Hematopoietic multipotent progenitor cell treated with erythropoietin and hydrocortisone succinate and interleukin-3 and kit ligand, for 8 days (in vitro differentiated cells): ENCODE results near the gene SEPTIN12.
"Not testable (repeated sequence)": the region's sequence is repeated elsewhere in the genome, so short reads cannot be mapped to it uniquely, and the experiment has no call there.

Source experiments
- DNase-seq: peaks from one replicate; pipeline ENCODE4 v3.0.0-alpha.2; 2015

Gene SEPTIN12

DNA sequence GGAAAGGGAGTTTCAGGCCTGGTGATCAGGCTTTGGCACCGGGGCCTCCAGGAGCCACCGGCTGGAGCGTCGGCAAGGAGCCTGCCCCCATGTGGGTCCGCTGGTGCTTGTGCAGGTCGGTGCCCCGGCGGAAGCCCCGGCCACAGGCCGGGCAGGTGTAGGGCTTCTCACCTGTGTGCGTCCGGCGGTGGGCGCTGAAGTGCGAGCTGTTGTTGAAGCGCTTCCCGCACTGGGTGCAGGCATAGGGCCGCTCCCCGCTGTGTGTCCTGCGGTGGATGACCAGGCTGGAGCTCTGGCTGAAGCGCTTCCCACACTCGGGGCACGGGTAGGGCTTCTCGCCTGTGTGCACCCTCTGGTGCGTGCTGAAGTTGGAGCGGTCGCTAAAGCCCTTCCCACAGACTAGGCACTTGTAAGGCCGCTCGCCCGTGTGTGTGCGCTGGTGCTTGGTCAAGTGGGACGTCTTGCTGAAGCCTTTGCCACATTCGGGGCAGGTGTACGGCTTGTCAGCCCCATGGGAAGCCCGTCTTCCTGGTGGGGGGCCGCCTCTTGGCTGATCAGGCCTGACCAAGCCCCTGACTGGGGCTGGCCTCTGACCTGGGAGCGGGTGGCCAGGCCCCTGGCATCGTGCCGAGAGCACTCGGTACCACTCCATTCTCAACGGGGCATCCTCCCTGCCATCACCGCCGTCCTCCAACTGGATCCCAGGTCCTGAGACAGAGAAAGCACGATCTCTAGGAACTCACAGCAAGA is 35.6 kb downstream of the SEPTIN12 start:
- DNase-seq: no peak

DNA sequence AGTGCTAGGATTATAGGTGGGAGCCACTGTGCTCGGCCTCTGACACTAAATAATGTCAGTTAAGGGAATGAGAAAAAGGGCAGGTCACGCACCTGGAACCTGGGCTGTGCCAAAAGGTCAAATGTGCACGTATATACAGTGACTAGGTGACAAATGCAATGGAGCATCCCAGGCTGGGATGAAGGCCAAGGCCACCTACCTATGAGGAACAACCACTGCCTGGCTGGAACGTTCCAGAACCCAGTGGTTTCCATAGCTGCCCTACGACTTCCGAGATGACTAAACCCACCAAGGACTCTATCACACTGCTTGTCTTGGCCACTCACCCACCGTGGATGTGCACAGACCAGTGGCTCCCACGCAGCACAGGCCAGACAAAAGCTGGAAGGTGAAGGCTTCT is 37.2 kb downstream of the SEPTIN12 start:
- DNase-seq: no peak

DNA sequence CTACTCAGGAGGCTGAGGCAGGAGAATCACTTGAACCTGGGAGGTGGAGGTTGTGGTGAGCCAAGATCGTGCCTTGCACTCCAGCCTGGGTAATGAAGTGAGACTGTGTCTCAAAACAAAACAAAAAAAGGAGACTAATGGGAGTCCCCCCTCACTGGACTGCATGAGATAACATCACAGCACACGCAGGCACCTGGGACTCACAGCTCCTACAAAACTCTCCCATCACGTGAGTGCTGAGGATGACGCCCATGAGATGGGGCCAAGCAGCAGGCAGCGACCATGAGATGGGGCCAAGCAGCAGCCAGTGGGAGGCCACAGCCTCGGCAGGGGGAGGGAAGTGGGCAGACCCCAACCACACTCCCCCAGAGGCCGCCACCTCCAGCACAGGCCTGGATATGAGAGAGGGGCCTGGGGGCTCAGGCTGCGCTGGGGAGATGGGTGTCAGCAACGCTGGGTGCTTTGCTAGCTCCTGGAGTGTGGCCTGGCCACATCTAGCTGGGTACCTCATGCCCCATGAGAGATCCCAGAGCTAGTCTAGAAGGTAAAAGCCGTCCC is 38.4 kb downstream of the SEPTIN12 start:
- DNase-seq: no peak

DNA sequence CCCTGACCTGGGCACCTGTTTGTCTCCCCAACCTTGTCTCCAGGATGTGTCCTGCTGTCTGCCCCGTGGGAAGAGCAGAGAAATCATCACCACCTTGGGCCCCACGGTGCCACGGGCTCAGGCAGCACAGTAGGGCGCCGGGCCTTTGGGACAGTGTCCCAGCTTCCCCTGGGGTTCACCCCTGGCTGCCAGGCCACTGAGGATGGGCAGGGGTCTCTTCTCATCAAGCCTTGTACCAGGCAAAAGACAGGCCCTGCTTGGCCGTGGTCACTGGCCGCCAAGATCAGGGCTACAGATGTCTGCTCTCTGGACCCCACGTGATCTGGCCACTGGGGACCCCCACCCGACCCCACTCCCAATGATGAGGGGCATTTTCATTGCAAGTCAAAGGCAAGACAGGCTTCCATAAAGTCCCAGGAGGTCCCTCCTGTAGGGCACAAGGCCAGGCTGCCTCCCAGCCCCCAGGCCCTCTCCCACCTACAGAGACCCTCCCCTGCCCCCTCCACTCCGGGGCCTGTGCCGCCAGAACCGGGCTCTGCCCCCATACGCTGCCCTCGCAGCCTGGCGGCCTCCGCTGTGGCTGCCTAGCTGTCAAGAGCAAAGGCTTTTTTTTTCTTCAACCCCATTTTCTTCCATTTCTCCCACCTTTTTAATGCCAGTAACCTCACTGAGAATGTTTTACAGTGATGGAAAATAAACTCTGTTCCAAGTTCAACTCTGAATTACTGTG is 39.3 kb downstream of the SEPTIN12 start:
- DNase-seq: no peak

DNA sequence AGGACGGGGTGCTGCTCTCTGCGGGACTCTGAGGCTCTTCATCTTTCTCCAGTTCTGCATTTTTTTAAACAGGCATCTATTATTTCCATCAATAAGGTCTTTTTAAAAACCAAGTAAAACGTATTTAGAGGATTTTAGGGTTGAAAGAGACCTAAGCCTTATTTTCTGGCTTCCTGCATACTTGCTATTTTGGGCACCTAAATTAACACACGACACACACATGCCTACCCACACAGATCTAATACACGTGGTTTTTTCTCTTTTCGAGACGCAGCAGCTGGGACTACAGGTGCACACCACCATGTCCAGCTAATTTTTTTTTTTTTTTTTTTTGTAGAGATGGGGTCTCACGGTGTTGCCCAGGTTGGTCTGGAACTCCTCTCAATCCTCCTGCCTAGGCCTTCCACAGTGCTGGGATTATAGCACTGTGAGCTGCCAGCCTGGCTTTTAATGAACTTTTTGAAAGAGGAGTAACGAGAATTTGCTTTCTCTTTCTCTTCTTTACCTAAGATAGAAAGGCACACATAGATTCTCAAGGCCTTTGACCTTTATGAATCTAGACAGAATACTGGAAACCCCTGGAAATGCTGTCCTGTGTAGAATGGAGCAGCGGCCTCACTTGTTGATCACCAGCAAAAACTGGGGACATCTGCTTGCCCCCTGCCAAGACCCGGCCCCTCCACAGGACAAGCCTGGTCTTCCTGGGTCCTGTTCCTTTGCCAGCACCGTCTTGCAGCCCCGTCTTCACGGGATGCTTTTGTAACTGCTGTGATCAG is 40.1 kb downstream of the SEPTIN12 start:
- DNase-seq: no peak

DNA sequence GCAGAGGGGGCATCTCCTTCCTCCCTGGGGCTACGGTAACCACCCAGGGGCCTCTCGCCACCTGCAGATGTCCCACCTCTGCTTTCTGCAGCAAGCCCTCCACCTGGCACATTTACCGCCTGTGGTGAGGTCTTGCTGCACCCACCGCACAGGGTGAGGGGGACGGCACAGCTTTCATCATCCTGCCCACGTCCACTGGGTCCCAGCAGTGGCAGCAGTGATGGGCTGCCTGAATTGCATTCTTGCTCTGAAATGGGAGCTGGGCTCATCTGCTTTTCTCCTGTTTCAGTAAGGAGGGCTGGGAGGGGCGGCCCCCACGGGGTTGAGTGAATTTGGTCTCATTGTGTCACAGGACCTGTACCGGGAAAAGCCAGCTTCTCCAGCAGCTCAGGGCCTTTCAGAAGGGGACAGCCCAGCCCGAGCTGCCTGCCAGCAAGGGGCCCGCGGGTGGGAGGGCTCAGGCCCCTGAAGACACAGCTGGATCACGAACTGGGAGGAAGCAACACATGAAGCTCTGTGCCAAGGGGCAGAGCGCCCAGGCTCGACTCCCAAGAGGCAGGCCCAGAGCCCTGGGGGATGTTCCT is 41.1 kb downstream of the SEPTIN12 start:
- DNase-seq: no peak

DNA sequence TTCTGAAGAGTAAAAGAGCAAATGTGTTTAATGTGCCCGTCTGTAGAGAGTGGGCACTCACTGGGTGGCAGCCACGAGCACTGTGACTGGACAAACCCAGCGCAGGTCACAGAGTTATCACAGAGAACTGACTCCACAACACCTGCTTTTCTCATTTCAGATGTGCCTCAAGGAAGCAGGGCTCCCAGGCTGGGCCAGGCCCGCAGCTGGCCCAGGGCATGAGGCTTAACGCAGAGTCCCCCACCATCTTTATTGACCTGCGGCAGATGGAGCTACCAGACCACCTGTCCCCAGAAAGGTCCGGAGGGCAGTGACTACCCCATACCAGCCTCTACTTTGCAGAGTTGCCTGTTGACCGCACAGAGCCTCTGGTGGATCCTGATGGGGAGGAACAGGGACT is 41.9 kb downstream of the SEPTIN12 start:
- DNase-seq: no peak

DNA sequence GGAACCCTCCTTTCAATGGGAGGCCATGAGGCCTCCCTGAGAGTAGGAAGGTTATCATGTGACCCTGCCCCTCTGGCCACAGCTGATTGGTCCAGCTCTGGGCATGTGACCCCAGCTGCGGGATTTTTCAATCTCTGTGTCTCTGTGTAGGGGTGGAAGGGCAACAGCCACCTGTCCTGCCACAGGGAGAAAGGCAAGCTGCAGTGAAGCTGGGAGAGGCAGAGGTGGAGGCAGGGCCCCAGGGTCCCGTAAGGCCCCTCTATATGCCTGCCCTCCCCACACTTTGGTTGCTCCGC is 42.9 kb downstream of the SEPTIN12 start:
- no peak for DNase-seq

DNA sequence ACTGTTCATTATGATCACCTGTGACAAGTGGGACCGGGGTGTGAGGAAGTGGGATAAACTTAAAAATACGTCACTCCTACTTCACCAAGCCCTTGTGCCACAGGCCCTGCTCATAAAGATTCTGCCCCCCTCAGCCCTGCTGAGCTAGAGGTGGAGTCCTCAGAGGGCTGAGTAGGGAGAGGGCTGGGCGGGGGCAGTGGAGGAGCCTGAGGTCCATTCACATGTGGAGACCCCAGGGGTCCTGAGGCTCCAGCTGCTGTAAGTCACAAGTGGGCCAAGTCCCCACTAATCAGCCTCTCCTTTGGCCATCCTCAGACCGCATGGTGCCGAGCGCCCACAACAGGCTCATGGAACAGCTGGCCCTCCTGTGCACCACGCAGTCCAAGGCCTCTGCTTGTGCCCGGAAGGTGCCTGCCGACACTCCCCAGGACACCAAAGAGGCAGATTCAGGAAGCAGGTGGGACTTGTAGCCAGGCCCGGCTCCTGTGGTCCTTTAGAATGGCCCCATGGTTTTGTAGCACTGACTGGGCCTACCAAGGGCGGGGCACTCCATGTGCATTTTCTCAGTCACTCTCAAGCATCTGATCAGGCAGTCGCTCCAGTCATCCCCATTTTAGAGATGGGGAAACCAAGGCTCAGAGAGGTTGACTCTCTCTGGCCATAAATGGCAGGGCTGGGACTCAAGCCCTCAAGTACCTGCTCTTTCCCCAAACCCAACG is 43.4 kb downstream of the SEPTIN12 start:
- DNase-seq: no peak

DNA sequence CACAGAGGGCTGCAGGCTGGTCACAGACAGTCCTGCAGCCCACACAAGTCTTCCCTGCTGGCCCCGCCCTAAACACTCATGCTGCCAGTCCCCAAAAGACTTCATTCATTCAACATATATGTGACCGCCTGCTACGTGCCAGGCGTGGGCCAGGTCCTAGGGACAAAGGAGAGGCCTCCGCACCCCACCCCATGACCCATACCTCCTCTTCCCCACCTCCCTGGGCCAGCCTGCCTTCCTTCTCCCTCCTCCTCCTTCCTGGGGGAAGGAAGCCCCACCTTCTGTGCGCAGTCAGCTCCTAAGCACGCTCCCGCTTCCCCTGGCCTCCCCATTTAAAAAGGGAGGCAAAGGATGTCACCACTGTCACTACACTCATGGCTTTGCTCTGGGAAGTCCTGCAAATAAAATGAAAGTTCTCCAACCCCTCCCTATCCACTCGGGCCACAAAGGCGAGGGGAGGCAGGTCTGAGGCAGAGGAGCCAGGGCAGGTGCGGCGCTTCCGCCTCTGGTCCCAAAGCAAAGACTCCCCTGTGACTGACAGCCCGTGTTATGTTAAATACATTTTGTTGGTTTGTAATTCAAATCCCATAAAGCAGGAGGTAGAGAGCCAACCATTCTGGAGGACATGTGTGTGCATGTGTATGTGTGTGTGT is 44.8 kb downstream of the SEPTIN12 start:
- DNase-seq: no peak

DNA sequence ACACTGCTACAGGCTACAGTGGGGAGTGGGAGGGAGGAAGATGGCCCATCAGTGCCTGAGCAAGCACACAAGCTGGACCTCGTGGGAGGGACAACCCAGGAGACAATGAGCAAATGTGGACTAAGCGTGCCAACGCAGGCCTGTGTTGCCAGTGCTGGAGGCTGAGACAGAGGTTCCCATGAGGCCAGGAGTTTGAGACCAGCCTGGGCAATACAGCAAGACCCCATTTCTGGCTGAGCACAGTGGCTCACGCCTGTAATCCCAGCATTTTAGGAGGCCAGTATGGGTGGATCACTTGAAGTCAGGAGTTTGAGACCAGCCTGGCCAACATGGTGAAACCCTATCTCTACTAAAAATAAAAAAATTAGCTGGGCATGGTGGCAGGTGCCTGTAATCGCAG is 49.8 kb downstream of the SEPTIN12 start:
- DNase-seq: not testable (repeated sequence)

DNA sequence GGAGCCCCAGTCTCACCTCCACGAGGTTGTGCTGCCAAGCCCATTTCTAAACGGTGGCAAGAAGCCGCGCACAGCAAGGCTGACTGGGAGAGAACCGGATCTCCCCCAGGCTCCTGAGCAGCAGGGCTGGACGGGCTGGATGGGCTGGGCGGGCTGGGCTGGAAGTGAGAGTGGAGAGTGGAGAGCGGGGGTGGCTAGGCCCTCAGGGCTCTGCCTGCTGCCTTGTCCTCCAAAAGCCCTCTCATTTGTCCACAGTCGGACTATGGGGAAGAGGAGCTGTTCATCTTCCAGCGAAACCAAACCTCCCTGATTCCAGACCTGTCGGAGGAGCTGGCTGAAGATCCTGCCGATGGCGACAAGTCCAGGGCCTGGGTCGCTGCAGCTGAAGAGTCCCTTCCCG is 50.6 kb downstream of the SEPTIN12 start:
- DNase-seq: no peak

DNA sequence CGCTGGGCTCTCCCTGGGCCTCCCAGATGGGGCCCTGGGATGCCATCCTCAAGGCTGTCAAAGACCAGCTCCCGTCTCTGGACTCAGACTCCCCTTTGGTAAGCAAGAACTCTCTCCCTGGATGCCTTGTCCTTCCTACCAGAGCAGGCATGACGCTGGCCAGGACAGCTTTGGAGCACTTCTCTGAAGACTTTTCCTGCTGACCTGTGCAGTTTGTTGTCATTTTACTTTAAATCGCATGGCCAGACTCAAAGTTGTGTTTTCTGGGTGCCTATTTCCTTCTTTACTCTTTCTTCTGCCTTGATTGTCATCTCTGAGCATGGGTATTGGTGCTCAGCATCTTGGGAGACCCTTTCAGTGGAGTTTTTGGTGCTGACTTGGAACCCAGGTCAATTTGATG is 51.6 kb downstream of the SEPTIN12 start:
- no peak for DNase-seq

DNA sequence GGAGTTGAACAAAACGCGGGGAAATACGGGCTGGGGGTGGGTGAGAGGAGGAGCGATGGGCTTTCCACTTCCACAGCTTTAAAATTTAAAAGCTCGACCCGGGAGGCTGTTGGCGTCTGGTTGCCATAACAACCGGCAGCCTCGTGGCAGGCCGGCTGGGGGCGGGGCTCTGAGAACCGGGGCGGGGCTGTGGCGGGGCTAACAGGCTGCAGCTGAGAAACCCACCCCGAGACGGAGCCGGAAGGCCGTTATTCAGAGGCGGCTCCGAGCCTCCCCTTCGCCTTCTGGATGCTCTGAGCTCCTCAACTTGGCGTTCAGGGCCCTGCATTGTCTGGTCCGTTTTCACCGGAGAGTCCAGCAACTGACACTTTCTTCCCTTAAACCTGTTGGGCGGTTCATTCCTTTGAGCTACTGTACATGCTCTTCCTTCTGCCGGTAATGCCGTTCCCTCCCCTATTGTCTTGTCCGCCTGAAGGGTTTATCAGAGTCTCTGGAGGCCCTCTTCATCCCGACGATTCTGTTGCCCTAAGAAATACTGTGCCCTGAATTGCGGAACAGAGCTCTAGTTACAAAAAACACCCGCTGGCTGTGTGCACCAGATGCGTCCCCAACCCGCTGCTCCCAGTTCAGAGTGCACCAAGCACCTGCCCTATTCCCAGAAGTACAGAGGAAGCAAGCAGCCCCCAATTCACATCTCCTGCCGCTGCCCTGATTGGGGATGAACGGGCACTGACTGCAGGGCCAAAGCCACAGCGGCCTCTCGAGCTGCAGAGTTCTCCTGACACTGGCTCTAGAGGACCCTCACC is 53.2 kb downstream of the SEPTIN12 start:
- DNase-seq: peak; percentile 80

DNA sequence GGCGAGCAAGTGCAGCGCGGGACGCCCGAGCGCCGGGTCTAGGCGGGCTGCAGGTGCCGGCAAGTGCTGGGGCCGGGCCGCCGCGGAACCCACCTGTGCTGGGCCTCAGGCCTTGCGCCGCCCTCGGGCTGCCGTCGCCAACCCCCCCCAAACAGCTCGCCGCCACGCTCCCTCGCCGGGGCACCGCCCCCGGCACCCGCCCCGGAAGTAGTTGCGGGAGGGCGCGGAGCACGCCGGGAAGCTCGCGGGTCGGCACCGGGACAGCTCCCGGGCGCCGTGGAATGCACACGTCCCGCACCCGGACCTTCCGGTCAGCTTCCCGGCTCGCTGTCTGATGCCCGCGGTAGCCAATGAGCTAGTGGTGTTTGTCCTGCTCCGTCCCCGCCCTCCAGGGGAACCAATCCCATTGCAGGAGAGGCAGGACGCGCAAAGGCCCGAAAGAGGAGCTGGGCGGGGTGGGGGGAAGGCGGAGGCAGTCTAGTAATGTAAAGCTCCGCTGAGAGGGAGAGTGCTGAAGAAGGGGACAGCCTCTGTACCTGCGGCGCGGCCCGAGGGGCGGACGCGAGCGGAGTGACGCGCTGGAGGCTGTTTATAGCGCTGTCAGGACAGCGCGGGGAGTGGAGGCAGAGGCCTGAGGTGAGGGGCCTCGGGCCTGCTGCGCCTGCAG is 53.9 kb downstream of the SEPTIN12 start, which contains the start of the genes ANKS3 and DNAAF8:
ANKS3 (minus strand) TSS at position 209 of the 667 bp plus-strand sequence. CDS start 4,122 bp downstream, outside the sequence.
DNAAF8 (plus strand) TSS at position 475 of the 667 bp plus-strand sequence. CDS start 1,978 bp downstream, outside the sequence.
- peak; percentile 96 for DNase-seq

DNA sequence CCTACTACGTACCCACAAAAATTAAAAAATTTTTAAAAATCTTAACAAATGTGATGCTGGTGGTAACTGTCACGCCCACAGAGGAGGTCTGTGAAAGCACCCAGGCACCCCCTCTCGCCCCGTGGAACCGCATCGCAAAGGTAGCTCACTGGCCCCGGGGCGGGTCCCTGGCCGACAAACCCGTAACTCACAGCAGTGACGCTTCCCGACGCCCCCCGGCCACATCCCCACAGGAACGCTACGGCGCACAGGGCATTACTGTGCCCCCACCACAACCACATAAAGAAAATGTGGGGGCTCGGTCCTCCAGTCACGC is 54.4 kb downstream of the SEPTIN12 start:
- DNase-seq: no peak

DNA sequence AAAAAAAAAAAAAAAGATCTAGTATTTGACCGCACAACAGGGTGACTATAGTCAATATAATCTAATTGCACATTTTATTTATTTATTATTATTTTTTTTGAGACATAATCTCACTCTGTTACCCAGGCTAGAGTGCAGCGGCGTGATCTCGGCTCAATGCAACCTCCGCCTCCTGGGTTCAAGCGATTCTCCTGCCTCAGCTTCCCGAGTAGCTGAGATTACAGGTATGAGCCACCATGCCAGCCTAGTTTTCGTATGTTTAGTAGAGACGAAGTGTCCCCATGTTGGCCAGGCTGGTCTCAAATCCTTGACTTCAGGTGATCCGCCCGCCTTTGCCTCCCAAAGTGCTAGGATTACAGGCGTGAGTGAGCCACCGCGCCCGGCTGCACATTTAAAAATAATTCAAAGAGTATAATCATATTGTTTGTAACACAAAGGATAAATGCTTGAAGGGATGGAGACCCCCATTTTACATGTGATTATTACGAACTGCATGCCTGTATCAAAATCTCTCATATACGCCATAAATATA is 54.9 kb downstream of the SEPTIN12 start:
- no peak for DNase-seq

DNA sequence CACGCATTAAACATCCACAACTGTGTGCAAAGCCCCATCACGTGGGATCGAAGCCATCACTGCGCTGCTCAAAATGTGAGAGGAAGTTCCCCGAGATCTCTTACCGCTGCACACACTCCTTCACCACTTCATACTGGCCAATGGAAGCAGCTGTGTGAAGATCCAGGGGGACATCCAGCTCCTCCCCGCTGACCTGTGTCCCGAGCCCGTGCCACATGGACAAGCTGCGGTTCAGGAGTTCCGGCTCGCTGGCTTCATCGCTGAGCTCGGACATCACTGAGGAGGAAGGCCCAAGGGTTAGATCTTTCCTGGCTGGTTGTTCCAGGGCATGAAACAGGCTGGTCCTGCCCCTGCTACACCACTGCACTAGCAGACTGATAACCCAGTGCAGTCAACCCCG is 58.3 kb downstream of the SEPTIN12 start:
- no peak for DNase-seq

DNA sequence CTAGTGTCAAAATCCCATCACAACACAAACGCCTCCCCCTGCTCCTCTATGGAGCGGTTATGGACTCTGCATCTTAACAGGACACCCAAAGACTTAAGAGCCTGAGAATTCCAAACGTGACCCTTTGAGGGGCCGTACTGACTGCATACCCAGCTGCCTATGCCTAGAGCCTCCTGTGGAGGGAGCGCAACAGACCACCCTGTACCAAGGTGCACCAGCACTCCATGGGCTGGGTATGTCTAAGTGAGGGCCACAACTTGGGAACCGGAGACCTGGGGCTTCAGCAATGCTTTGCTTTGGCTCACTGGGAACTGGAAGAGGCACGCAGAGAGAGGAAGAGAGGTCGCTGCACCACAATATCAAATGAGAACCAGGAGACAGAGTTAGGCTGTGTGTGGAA is 59.5 kb downstream of the SEPTIN12 start:
- no peak for DNase-seq
